HG02885 (cell line): ENCODE data around the gene MDGA2.
"Not testable (repeated sequence)": the region's sequence is repeated elsewhere in the genome, so short reads cannot be mapped to it uniquely, and the experiment has no call there.

ENCODE experiments used
- ATAC-seq: cut with Tn5 transposase; IDR thresholded peaks from one replicate; pipeline ENCODE4 v1.9.1; 2021; ENCODE audit warnings: mild to moderate bottlenecking; ENCODE audit not compliant: unreplicated experiment, poor library complexity

Gene MDGA2

GRCh38 chr14:47626151-47627035 is 49.0 kb downstream of the MDGA2 start:
- no peak for ATAC-seq

GRCh38 chr14:47624126-47624525 is 51.3 kb downstream of the MDGA2 start:
- not testable (repeated sequence) for ATAC-seq

GRCh38 chr14:47619392-47619791 is 56.0 kb downstream of the MDGA2 start:
- ATAC-seq, result no peak

GRCh38 chr14:47606566-47606965 is 68.8 kb downstream of the MDGA2 start:
- ATAC-seq, result no peak

GRCh38 chr14:47596860-47597259 is 78.5 kb downstream of the MDGA2 start:
- ATAC-seq, result no peak

GRCh38 chr14:47596232-47596631 is 79.2 kb downstream of the MDGA2 start:
- peak; percentile 80 for ATAC-seq

- ATAC-seq, result no peak
These were observed 79.9 kb downstream of the MDGA2 start for GRCh38 chr14:47595552-47595951.

GRCh38 chr14:47590767-47591495 is 84.5 kb downstream of the MDGA2 start:
- no peak for ATAC-seq

- no peak for ATAC-seq
These were observed 90.0 kb downstream of the MDGA2 start for GRCh38 chr14:47585447-47585846.

- no peak for ATAC-seq
These were observed 108.1 kb downstream of the MDGA2 start for GRCh38 chr14:47567273-47567672.

GRCh38 chr14:47557894-47558293 is 117.5 kb downstream of the MDGA2 start:
- no peak for ATAC-seq

GRCh38 chr14:47555333-47555732 is 120.1 kb downstream of the MDGA2 start:
- ATAC-seq, result no peak

- no peak for ATAC-seq
These were observed 125.5 kb downstream of the MDGA2 start for GRCh38 chr14:47549886-47550285.

- no peak for ATAC-seq
These were observed 131.9 kb downstream of the MDGA2 start for GRCh38 chr14:47543459-47543858.

- ATAC-seq, result no peak
These were observed 133.7 kb downstream of the MDGA2 start for GRCh38 chr14:47541662-47542061.

- no peak for ATAC-seq
These were observed 136.4 kb downstream of the MDGA2 start for GRCh38 chr14:47539031-47539461.

- ATAC-seq, result no peak
These were observed 139.1 kb downstream of the MDGA2 start for GRCh38 chr14:47536341-47536740.

GRCh38 chr14:47526591-47527244 is 148.7 kb downstream of the MDGA2 start:
- ATAC-seq, result no peak

GRCh38 chr14:47524524-47524923 is 150.9 kb downstream of the MDGA2 start:
- no peak for ATAC-seq

- ATAC-seq, result no peak
These were observed 155.0 kb downstream of the MDGA2 start for GRCh38 chr14:47520382-47520781.

GRCh38 chr14:47511829-47512228 is 163.6 kb downstream of the MDGA2 start:
- ATAC-seq, result no peak
